Fibroblast of lung (primary cell): ENCODE data around the gene MACROD1.
"Not testable (repeated sequence)": the region's sequence is repeated elsewhere in the genome, so short reads cannot be mapped to it uniquely, and the experiment has no call there.

Source experiments
- CTCF ChIP-seq, 2 donors: IDR thresholded peaks in 1 of 2; conservative IDR thresholded peaks in 1 of 2; 1 replicate in 1 of 2; 2 replicates in 1 of 2; pipeline ENCODE4 v1.5.1; 2011 to 2012; ENCODE audit warnings: low read length in 2 of 2, control low read depth in 1 of 2, inconsistent platforms in 1 of 2, low read depth in 1 of 2, mild to moderate bottlenecking in 1 of 2
- EZH2 ChIP-seq: IDR thresholded peaks from 2 replicates; pipeline ENCODE4 v1.5.1; 2012; ENCODE audit warnings: low read length, control low read depth, mild to moderate bottlenecking; ENCODE audit errors: missing control alignments

GRCh38 chr11:64162769-64163168 is 3.1 kb downstream of the MACROD1 start:
- not testable (repeated sequence) for TF ChIP-seq CTCF (conservative IDR thresholded peaks at IDR 0.05 in 1 of 2, IDR thresholded peaks at IDR 0.05 in 1 of 2; ENCODE audit: low read depth in 1 of 2, low read length in 2 of 2); EZH2
